GM21825 (cell line): ENCODE measurements around the gene PLA2G4E.

Source experiments
- ATAC-seq: cut with Tn5 transposase; IDR thresholded peaks from one replicate; pipeline ENCODE4 v1.9.1; 2021; ENCODE audit warnings: mild to moderate bottlenecking, moderate library complexity; ENCODE audit not compliant: unreplicated experiment

The PLA2G4E gene

DNA sequence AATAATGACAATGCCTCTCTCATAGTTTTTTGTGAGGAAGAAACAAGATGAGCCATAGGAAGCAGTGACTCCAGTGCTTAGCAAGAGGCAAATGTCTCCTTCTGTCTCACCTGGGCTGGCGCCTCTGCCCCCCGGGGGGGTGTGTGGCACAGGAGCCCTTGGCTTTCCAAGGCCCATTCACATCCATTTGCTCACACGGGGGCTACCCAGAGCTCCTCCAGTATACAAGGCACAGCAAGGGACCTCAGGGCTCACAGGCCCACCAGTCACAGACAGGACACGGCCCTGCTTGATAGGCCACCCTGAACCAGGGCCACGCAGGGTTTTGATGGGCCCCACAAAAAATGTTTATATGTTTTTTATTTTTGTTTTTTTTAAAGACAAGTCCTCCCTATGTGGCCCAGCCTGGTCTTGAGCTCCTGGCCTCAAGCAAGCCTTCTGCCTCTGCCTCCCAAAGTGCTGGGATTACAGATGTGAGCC is 26.6 kb downstream of the PLA2G4E start:
- ATAC-seq, result no peak

DNA sequence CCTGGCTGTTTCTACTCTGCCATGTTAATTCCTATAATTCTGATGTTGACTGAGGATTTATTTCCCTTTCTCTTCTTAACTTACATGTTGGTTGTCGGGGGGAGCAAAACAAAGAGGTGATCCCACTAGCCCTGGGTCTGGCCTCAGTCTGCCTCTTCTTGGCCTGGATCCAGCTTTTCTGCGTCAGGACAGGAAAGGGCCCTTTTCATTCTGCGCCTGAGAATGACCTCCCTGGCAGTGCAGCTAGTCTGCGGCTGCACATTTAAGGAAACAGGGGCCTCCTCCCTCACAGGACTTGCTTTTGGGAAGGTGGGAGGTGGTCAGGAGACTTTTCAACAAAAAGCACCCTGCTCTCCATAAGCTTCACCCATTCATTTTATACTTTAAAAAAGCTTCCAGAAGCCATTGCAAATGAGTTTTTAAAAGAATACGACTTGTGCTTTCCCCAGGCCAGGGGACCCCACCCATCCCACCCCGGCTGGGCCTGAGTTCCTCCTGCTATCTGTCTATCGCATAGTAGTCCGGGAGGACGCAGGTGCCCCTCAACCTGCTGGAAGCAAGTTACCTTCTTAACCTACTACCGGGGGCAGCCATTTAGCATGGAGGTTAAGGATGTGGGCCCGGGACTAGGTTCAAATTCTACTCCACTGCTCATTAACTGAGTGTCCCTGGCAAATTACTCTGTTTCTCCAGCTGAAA is 27.2 kb downstream of the PLA2G4E start:
- ATAC-seq, result no peak

DNA sequence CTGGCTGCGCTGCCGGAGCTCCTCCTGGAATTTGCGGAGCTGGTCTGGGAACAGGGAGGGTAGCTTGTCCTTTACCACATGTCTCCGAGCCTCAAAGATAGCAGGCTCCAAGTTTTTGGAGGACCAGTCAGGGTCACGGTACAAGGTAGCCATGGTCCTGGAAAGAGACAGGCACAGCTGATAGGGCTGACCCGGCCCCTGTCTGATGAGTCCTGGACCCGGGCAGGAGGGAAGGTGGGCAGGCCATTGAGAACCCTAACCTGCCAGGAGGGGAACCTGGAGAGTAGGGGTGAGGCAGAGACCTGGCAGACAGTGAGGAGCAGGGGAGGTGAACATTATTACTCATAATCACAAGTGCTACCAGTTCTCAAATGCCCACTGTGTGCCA is 28.0 kb downstream of the PLA2G4E start:
- no peak for ATAC-seq

DNA sequence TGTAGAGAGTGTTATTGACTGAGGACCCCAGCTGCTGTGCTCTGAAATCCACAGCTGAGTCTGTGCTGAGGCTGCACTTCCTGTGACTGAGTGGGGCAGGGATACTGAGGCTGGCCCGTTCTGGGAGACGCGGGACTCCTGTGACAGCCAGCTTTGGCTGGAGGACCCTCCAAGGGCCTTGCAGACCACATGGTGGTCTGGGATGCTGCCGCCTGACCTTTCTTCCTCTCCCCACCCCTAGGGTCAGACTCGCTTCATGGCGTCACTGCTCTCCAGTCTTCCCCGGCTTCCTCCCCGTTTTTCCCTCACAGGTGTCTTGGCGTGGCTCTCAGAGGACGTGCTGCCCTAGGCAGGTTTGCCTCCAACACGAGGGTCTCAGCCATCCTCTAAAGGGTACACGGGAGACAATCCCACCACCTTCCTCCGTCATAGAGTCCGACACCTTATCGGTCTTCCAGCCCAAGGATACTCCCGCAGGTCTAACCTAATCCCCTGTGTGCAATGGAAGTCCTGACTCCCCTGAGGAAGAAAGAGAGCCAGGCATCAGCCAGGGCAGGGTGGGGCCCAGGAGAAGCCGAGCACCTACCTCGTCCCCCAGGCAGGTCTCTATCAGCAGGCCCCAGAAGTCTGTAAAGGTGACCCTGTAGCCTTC is 28.6 kb downstream of the PLA2G4E start:
- no peak for ATAC-seq

DNA sequence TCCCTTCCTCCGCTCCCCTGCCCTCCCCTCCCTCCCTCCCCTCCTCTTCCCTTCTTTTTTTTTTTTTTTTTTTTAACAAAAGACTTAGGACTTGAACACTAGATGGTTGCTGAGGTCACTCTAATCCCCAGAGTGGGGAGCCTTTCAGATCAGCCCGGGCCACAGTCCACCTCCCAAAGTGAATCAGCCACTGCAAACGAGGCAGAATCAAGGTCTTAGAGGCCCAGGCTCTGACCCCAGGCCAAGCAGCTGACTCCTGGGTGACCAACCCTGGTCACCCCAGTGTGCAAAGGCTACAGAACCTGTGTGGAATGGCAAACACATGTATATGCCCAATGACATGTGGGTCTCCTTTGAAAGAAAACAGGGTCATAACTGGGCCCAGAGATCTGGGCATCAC is 30.2 kb downstream of the PLA2G4E start:
- no peak for ATAC-seq

DNA sequence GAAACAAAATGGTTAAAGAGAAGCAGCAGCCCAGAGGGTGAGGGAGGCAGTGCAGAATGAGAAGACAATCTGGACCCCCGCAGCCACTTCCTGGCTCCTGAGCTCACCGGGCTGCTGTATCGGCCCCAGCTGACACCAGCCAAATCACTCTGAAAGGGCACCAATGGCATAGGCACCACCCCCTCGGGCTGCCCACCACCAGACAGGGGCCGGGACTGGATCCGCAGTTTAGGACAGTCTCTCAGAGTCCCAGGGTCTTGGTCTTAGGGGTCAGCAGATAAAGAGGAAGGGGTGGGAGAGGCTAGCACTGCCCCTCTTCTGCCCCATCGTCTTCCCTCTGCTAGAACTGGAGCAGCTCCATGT is 30.6 kb downstream of the PLA2G4E start:
- ATAC-seq, result no peak

DNA sequence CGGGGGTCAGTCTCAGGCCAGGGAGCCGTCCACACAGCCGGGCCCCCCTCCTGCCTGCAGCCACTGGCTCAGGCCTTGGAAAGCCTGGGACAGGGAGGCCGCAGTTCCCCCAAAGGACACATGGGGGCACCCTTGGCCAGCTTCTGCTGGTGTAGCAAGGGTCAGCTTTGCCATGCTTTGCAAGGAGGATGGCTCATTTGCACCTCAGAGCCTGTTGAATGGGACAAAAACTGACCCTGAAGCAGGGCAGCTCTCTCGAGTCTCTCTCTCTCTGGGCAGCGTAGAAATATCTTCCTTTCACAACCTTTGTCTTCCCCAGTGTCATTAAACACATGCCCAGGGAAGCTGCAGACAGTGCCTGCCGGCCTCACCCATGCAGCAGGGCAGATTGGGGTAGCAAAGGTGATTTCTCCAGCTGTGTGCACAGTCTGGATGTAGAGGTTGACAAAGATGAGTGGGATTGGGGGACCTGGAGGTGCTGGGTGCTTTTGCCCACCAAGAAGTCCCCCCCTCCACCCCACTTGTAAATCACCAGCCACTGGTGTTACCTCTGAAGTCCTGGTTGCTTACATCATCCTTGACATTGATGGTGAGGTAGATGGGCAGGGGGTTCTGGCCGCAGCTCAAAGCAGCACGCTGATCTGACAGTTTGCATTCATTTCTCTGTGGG is 31.1 kb downstream of the PLA2G4E start:
- ATAC-seq, result peak; percentile 65

DNA sequence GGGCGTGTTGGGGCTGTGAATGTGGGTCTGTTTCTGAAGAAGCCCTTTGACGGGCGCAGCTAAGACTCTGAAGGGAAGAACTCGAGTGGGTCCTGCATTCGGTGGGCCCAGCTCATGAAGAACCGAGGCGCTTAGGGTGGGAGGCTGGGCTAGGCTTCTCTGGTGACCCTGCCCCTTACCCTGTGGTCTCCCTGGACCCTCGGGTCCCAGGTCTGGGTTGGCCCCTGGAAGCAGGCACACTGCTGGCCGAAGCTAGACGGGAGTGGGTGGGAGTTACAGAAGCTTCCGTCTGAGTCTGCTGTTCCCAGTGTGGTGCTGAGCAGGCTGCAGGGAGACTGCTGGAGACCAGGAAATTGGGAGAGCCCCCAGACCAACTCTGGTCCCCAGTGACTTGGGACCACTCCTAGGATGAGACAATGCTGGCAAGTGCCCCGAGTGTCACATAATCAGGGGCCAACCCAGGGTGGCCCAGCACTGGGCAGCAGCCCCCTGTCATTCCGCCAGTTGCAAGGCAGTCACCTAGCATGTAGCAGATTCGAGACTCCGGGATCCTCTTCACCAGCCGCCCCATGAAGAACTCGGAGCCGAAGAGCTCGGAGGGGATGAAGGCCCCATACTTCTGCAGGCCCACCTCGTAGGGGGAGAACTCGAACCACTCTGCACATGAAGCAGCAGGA is 31.8 kb downstream of the PLA2G4E start:
- ATAC-seq, result no peak

DNA sequence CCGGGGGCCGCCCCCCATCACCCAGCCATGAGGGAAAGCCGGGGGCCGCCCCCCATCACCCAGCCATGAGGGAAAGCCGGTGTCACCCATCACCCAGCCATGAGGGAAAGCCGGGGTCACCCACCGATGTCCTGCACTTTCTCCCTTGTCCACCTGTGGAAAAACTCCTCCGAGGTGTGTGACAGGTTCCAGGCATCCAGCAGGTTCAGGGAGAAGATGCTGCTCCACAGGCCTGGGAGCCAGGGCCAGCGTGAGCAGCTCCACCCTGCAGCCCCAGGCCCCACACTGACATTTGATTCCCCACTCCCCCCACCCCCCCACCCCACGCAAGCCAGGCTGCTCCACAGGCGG is 32.9 kb downstream of the PLA2G4E start:
- no peak for ATAC-seq

DNA sequence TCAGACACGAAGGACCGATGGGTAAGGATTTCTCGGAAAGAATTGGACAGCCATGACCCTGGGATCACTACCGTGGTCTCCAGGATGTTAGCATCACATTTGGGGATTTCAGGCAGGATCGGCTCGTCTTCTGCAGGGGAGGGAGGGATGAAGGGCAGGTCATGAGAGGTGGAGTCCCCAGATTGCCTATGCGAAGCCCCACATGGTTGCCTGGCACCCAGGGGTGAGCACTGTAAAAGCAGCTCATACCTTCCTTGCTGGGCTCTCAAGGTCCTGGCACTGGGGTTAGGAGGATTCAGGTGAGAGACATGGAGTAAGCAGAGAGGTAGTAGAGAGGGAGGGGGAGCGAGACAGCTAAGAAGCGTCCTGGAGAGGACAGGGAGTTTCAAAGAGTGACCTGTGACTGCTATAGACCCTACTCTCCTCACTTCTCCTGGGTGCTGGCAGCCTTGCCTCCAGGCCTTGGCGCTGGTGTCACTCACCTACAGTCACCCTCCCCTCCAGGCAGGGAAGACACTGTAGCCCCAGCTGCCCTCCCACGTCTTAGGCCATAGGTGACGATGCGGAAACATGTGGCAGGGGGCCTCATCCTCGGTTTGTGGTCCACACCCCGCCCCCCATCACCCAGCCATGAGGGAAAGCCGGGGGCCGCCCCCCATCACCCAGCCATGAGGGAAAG is 33.5 kb downstream of the PLA2G4E start:
- ATAC-seq, result no peak

DNA sequence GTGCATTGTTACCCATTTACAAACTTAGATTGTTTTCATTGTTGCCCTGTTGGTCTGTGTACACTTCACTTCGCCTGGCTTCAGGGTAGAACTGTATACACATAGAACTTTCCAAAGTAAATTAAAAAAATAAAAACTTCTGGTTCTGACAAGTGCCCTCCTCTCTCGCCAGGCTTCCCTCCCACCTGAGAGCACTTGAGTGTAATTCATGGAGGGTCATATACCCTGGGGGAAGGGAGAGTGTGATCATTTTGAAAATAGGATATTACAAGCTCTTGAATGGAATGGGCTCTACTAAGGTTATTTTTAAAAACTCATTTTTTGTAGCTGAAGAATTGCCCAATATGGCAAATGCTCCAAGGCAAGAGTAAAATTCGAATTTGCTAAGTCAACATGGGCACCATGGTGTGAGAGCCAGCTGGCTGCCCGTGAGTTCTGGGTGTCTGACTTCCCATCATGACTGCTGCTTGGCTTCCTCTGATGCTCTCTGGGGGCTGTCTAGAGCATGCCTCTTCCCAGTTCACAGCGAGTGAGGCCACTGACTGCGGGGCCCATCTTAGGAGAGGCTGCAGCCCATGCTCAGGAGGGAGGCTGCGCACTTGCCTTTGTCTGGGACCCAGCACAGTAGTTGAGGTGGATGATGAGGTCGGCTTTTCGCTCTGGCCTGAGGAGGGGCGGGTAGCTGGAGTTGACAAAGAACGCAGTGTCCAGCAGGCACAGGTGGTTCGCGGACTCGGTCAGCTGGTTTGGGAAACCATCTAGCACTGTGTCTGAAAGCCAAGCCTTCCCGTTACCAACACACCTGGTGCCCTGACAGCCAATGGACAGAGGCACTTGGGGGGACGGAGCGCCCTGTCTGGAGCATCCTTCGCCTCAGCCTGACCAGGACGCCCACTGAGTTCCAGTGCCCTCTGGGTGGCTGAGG is 35.3 kb downstream of the PLA2G4E start:
- no peak for ATAC-seq

DNA sequence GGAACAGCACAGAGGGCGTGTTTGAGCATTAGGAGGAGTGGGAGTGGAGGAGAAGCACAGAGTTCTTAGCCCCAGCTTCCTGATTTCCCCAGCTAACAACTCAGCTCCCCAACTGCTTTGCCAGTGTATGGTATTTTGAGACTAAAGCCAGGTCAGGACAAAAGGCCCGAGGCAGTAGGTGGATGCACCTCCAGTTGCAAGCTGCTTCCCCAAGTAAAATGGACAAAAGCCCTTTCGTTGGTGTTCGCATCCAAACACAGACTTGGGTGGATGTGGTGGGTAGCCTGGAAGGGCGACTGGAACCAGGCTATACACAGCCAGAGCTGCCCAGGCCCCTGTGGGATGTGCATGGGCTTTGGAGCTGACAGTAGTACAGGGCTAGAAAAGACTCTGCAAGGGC is 36.2 kb downstream of the PLA2G4E start:
- no peak for ATAC-seq

DNA sequence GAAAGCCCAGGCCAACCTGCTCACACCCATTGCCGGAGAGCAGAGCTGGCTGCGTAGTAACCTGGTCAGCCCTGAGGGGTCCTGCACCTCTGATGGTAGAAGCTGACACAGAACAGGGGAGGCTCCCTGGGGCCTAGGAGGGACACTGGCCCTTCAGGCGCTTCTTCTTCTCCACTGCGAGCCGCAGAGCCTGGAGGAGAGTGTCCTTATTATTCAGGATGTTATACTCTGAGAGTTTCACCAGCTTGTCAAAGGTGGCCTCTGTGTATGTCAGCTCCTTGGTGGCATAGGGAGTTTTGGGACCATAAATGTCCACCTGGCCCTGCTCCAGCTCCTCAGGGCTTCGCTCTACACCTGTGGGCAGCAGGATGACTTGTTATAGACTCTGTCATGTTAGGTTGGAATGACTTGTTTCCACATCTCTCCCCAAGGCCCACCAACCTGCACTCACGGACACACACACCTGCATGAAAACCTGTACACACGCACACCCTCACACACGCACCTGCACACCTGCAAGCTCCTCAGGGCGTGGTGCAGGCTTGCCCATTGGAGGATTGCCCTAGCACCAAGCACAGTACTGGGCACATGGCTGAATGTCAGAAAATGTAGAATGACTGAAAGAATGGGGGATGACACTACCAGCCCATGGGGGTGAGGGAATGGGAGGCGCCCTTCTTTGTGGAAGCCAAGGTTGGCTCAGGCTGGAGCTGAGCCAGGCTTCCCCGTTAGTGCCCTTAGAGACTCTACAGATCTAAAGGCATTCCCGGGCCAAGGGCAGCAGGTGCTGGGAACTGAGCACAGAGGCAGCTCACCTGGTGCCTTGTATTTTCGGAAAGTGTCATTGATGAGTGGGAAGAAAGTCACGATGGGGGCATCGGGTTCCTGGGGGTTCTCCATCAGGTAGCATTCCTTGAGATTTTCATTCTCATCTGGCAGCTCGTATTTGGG is 36.9 kb downstream of the PLA2G4E start:
- no peak for ATAC-seq

DNA sequence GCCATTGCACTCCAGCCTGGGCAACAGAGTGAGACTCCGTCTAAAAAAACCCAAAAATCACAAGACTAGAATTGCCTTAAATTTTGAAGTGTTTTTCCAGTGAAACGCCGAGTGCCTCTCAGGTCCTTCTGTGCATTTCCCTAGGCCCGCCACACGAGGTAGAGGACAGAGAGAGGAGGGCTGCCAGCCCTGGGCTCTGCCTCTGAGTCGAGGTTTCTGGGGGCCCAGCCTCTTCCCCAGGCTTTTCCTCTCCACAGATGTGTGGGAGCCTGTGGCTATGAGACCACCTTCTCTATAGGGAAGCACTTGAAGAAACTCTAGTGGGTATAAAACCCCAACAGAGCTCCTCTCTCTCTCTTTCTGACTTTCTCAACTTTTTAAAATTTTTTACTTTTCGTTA is 37.6 kb downstream of the PLA2G4E start:
- no peak for ATAC-seq

DNA sequence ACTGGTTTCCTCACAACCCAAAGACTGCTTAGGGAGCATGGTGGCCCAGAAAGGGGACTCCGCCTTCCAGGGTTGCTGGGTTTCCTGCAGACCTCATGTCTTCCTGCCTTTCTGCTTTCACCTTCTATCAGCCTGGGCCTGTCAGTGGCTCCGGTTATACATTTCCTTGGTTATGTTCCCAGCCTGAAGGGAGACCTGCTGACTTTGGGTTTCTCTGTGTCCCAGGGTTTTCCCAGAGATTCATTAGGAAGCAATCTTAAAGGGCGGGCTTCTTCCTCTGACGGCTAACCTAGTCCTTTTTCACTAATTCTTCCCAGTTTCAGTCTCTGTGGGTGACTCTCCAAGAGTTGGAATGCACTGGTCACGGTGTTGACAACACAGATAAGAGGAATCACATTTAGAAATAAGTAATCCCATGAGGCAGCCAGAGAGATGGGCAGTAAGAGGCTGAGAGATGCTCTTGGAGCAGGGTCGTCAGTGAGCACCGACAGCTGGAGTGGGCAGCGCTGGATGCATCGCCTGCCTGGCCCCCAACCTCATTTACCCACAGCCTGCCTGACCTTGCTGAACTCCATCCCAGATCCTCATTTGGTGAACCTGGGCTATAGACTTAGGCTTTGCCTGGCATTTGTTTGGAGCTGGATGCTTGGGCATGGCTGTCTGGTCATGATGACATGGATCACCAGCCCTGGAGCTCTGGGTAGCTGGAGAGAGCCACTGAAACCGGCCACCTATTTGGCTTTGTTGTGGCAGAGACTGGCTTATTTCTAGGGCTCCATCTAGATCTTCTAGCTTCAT is 38.5 kb downstream of the PLA2G4E start:
- ATAC-seq, result no peak

DNA sequence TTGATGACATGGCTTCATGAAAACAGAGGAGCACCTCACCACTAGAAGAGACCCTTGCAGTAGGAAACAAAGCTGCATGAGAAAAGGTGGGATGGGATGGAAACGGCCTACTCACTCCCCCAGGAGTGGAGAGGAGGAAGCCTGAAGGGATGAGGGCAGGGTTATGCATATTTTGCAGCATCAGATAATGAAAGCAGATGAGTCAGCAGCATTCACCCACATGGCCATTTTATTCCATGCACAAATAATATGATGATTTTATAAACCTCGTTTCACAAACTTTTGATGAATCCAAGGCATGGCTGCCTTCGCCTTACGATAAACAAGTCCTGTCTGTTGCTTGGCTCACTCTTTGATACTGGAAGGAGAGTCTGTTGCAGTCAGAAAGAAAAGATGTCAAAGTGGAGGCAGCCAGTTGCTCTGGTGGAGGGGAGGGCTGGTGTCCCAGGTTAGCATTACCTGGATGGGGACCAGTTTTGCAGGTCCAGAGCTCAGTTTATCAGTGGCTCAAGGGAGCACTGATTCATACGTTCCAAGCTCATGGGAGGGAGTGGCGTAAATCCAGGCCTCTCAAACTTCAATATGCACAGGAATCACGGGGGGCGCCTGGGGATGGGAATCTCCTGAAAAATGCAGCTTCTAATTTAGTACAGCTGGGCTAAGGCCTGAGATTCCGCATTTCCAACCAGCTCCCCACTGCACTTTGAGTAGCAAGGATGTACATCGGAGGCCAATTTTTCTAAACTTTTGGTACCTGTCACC is 39.3 kb downstream of the PLA2G4E start:
- ATAC-seq, result no peak

DNA sequence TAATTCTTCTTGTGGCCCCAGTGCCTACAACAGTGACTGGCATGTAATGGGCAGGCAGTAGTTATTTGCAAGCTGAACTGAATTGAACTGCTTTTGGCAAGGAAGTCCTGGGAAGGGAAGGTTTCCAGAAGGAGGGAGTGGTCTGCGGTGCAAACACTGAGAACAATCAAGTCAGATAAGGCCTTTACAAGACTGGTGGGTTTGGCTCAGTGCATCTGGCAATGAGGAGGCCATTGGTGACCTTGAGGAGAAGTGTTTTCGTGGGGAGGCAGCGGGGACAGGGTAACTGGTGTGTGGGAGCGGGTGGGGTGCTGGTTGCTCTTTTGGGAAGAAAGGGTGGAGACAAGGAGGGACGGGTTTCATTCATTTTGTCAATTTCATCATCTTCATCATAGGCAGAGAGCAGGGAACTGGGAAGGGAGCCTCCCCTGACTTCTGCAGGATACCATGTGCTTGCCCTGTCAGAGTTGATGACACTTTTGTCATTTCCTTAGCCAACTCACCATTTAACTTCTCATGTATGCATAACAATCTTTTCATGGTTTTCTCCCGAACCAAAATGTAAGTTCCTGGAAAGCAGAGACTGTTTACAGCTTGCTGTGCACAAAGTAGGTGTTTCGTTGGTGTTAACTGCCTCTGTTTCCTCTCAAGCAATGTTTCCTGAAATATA is 40.1 kb downstream of the PLA2G4E start:
- no peak for ATAC-seq
